ENCODE measurements around the gene DLGAP1.
"Not testable (repeated sequence)": the region's sequence is repeated elsewhere in the genome, so short reads cannot be mapped to it uniquely, and the experiment has no call there.

Gene DLGAP1

DNA sequence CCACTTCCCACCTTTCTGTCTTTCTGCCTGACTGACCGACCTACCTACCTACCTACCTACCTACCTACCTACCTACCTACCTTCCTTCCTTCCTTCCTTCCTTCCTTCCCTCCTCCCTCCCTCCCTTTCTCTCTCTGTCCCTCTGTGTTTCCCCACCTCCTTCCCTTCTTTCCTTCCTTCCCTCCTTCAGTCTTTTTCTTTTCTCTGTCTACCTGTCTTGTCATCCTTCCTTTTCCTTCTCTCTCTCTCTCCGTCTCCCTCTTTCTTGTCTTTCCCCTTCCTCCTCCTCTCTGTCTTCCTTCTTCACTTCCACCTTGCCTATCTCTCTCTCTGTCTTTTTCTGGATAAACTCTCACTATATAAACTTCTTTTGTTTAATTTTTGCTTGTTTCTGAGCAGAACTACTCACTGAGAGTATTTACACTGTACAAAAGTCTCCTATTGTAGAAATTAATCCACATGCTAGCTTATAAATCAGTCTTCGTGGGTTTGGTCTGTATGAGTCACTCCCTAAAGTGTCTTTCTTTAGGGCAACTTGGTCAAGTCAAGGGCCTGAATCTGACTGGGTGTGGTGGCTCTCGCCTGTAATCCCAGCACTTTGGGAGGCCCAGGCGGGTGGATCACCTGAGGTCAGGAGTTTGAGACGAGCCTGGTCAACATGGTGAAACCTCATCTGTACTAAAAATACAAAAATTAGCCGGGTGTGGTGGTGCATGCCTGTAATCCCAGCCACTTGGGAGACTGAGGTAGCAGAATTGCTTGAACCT, 871.8 kb downstream of the DLGAP1 start:
- H3K27ac ChIP-seq (ENCODE audit: low read length); H3K4me3 ChIP-seq (ENCODE audit: low read length); H3K9ac ChIP-seq (ENCODE audit: low read depth, low read length); H3K36me3 ChIP-seq (ENCODE audit: insufficient read depth, low read depth, low read length); H3K27me3 ChIP-seq (ENCODE audit: insufficient read depth, low read length); H3K9me3 ChIP-seq (ENCODE audit: insufficient read depth, low read depth, low read length); H3K4me1 ChIP-seq (ENCODE audit: insufficient read depth, low read length): not testable (repeated sequence)

DNA sequence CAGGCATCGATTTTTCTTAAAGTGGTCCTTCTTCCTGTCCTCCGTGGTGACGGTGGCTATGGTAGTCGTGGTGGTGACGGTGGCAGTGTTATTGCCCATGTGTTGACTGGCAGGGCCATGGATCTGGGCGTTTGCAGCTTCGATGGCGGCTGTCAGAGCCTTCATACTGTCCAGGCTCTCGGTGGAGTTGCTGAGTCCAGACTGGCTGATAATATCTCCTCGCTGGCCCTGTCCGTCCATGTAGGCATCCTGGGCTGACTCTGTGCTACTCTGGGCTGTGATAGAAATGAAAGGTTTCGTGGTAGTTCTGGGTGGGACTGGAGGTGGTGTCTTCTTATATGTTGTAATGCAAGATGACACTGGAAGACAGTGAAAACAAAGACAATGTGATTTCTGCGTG, 873.2 kb downstream of the DLGAP1 start:
- H3K27me3 ChIP-seq (ENCODE audit: insufficient read depth, low read length), result no peaks in the 10 kb centered on the region
- H3K9ac ChIP-seq (ENCODE audit: low read depth, low read length), result no peak overlapping the region
- no peaks in the 10 kb centered on the region for H3K36me3 ChIP-seq (ENCODE audit: insufficient read depth, low read depth, low read length)
- no peaks in the 10 kb centered on the region for H3K9me3 ChIP-seq (ENCODE audit: insufficient read depth, low read depth, low read length)
- peaks cover 5% of the 10 kb centered on the region; the same call in 1 of the 2 replicates for H3K4me1 ChIP-seq (ENCODE audit: insufficient read depth, low read length)
- no peak overlapping the region for H3K27ac ChIP-seq (ENCODE audit: low read length)
- no peak overlapping the region for H3K4me3 ChIP-seq (ENCODE audit: low read length)

DNA sequence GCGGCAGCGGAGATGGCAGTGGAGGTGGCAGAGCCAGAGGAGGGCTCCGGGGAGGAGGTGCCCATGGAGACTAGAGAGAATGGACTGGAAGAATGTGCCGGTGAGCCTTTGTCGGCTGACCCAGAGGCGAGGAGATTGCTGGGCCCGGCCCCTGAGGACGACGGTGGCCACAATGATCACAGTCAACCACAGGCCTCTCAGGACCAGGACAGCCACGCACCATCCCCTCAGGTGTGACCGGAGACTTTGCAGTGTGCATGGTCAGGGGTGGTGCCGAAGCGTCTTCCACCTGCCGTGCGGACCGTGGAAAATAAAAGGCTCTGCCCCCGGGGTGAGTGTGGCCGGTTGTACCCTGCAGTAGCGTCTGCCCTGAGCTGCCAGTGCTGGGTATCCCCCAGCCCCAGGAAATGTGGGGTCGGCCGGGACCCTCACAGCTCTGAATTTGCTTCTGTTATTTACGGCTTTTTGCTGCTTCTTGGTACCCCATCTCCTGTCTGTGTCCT, 874.5 kb downstream of the DLGAP1 start:
- H3K27ac ChIP-seq (ENCODE audit: low read length); H3K4me1 ChIP-seq (ENCODE audit: insufficient read depth, low read length); H3K36me3 ChIP-seq (ENCODE audit: insufficient read depth, low read depth, low read length); H3K4me3 ChIP-seq (ENCODE audit: low read length); H3K27me3 ChIP-seq (ENCODE audit: insufficient read depth, low read length); H3K9ac ChIP-seq (ENCODE audit: low read depth, low read length); H3K9me3 ChIP-seq (ENCODE audit: insufficient read depth, low read depth, low read length): not testable (repeated sequence)

DNA sequence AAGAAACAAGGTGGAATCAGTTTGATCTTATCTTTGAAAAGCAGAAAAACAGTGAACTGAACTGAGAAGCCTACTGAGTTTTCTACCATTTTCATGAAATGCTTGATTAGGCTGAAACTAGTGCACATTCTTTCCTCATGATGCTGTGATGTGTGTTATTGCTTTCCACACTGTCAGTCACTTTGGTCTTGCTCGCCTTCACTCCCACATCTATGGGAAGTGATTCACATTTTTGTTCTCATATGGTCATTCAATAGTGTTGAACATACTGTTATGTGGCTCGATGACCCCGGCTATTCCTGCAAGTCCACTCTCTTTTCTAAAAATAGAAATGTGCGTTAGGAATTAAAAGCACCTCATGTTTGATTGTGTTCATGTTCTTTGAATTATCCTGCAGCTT, 875.4 kb downstream of the DLGAP1 start:
- no peak overlapping the region for H3K4me3 ChIP-seq (ENCODE audit: low read length)
- H3K27ac ChIP-seq (ENCODE audit: low read length), result no peak overlapping the region

DNA sequence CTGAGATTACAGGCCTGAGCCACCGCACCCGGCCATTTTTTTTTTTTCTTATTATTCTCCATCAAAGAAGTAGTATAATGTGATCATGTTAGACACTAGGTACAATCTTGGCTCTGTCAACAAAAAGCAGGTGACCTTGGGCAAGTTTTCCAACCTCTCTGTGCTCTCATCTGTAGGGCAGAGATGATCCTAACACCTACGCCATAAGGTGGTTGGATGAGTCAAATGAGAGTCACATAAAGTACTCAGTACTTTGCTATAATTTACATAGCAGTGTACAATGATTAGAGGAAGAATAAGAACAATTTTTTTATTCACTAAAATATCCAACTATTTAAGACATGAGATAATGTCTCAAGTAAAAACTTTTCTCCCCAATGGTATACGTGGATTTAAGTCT, 876.5 kb downstream of the DLGAP1 start:
- Histone ChIP-seq H3K4me3 (ENCODE audit: low read length) (no peak overlapping the region), H3K9me3 (ENCODE audit: insufficient read depth, low read depth, low read length) (no peaks in the 10 kb centered on the region), H3K27me3 (ENCODE audit: insufficient read depth, low read length) (no peaks in the 10 kb centered on the region), H3K27ac (ENCODE audit: low read length) (no peak overlapping the region), H3K9ac (ENCODE audit: low read depth, low read length) (no peak overlapping the region), H3K36me3 (ENCODE audit: insufficient read depth, low read depth, low read length) (no peaks in the 10 kb centered on the region), H3K4me1 (ENCODE audit: insufficient read depth, low read length) (no peaks in the 10 kb centered on the region)

More for the DNA sequence above, 875.4 kb downstream of the DLGAP1 start:
- H3K9me3 ChIP-seq (ENCODE audit: insufficient read depth, low read depth, low read length), result no peaks in the 10 kb centered on the region
- no peaks in the 10 kb centered on the region for H3K27me3 ChIP-seq (ENCODE audit: insufficient read depth, low read length)
- no peaks in the 10 kb centered on the region for H3K36me3 ChIP-seq (ENCODE audit: insufficient read depth, low read depth, low read length)
- no peaks in the 10 kb centered on the region for H3K4me1 ChIP-seq (ENCODE audit: insufficient read depth, low read length)
- no peak overlapping the region for H3K9ac ChIP-seq (ENCODE audit: low read depth, low read length)

DNA sequence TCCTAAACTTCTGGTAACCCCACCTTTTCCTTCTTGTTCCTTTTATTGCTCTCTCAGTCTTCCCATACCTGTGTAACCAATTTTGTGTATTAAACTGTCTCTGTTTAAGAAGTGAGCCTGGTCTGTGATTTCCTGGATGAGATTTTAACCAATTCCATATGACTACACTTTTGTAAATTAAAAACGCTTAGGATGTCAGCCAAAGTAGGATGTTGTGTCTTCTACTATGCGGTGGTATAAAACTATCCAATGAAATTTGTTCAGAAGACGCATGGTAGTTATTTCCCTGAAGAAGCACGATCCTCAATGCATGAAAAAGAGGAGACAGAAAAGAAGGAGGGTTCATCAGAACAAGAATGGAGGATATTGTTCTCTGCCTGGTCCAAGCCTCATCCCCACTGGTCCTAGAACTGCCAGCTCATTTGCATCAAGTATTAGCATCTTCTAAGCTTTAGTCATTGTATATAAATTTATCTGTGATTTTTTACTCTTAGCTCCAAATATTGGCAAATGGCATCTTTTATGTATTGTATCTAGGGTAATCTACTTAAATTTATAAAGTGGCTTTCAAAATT, 877.7 kb downstream of the DLGAP1 start:
- no peak overlapping the region for H3K9ac ChIP-seq (ENCODE audit: low read depth, low read length)
- no peaks in the 10 kb centered on the region for H3K9me3 ChIP-seq (ENCODE audit: insufficient read depth, low read depth, low read length)
- no peaks in the 10 kb centered on the region for H3K36me3 ChIP-seq (ENCODE audit: insufficient read depth, low read depth, low read length)
- no peak overlapping the region for H3K27ac ChIP-seq (ENCODE audit: low read length)
- H3K27me3 ChIP-seq (ENCODE audit: insufficient read depth, low read length), result no peaks in the 10 kb centered on the region
- H3K4me1 ChIP-seq (ENCODE audit: insufficient read depth, low read length), result no peaks in the 10 kb centered on the region
- H3K4me3 ChIP-seq (ENCODE audit: low read length), result no peak overlapping the region

DNA sequence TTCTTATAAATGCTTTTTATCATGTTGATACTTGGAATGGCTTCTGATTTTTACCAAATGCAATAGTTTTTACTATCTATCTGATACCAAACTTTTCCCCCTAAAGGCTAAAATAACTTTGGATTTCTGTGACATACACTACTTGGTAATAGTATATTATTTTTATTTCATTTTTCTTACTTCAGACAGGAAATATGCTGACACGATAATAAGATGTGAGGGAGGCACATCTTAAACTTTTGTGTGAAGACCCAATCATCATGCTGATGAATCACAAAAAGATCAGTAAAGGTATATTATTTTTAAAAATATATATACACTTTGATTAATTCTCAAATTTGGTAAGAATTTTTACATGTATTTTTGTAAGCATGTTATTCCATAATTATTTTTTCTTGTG, 882.3 kb downstream of the DLGAP1 start:
- no peak overlapping the region for H3K4me3 ChIP-seq (ENCODE audit: low read length)
- H3K27ac ChIP-seq (ENCODE audit: low read length), result no peak overlapping the region
- no peaks in the 10 kb centered on the region for H3K9me3 ChIP-seq (ENCODE audit: insufficient read depth, low read depth, low read length)
- no peaks in the 10 kb centered on the region for H3K36me3 ChIP-seq (ENCODE audit: insufficient read depth, low read depth, low read length)
- H3K9ac ChIP-seq (ENCODE audit: low read depth, low read length), result no peak overlapping the region
- no peaks in the 10 kb centered on the region for H3K27me3 ChIP-seq (ENCODE audit: insufficient read depth, low read length)
- H3K4me1 ChIP-seq (ENCODE audit: insufficient read depth, low read length), result no peaks in the 10 kb centered on the region

DNA sequence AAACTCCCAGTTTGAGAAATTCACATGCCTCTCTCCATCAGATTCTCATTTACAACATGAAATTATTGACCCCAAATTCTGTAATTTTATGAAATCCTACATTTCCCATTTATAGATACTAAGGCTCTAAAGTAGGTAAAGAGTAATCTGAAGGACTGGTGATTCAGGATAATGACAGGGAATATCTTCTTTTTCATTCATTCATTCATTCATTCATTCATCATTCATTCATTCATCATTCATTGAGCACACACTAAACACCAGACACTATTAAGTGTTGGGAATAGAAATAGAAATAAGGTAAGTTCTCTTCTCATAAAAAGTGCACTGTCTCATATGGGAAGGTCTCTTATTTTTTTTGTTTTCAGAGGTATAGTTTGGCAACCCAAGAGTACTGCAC, 888.3 kb downstream of the DLGAP1 start:
- H3K4me1 ChIP-seq (ENCODE audit: insufficient read depth, low read length), result no peaks in the 10 kb centered on the region; the same call in 1 of the 2 replicates
- H3K27ac ChIP-seq (ENCODE audit: low read length), result no peak overlapping the region
- H3K4me3 ChIP-seq (ENCODE audit: low read length), result no peak overlapping the region
- no peaks in the 10 kb centered on the region for H3K36me3 ChIP-seq (ENCODE audit: insufficient read depth, low read depth, low read length)
- H3K9me3 ChIP-seq (ENCODE audit: insufficient read depth, low read depth, low read length), result no peaks in the 10 kb centered on the region
- no peak overlapping the region for H3K9ac ChIP-seq (ENCODE audit: low read depth, low read length)
- no peaks in the 10 kb centered on the region for H3K27me3 ChIP-seq (ENCODE audit: insufficient read depth, low read length)

DNA sequence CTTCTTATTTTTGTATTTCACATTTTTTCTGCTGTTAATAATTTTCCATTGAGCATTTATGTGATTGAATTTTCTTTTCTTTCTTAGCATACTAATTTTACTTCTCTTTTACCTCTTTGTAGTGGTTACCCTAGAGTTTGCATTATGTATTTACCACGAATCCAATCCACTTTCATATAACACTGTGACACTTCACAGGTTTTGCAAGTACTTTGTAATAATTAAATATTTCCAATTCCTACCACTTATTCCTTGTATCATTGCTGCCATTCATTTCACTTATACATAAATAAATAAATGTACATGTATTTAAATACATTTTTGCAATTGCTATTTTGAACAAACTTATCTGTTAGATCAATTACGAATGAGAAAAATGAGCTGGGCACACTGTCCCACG, 894.4 kb downstream of the DLGAP1 start:
- Histone ChIP-seq H3K27ac (ENCODE audit: low read length) (no peak overlapping the region), H3K36me3 (ENCODE audit: insufficient read depth, low read depth, low read length) (no peaks in the 10 kb centered on the region), H3K4me3 (ENCODE audit: low read length) (no peak overlapping the region), H3K9me3 (ENCODE audit: insufficient read depth, low read depth, low read length) (no peaks in the 10 kb centered on the region), H3K9ac (ENCODE audit: low read depth, low read length) (no peak overlapping the region), H3K27me3 (ENCODE audit: insufficient read depth, low read length) (no peaks in the 10 kb centered on the region), H3K4me1 (ENCODE audit: insufficient read depth, low read length) (peaks cover 9% of the 10 kb centered on the region; the same call in 1 of the 2 replicates)

DNA sequence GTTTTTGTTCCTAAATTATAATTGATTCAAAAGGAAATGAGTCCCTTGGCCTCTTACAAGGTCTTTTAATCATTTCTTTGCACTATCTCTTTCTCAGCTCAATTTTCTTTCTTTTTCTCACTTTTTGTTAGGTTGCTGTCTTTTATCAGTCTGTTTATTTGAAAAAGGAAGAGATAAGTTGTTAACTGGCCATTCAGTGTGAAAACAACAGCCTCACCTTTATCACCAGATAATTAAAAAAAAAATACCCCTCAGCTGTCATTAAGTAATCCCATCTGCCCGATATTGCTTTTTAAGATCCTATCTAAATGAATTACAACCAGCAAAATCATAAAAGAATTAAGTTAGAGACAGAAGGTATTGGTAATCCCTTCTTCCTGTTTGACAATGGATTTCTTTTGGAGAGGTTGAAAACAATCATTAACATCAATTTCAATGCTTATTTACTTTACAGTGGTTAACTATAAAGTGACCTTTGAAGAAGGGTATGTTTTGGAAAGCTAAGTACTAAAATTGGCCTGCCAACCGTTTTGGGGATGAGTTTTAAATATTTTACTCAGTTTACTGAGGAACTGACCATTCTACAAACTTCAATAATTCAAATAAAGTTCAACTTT, 900.2 kb downstream of the DLGAP1 start:
- Histone ChIP-seq H3K27me3 (ENCODE audit: insufficient read depth, low read length) (no peaks in the 10 kb centered on the region), H3K9ac (ENCODE audit: low read depth, low read length) (peak overlapping the region; percentile 2; the same call in 1 of the 2 replicates), H3K4me3 (ENCODE audit: low read length) (peak overlapping the region; percentile 40; the same call in 1 of the 2 replicates), H3K9me3 (ENCODE audit: insufficient read depth, low read depth, low read length) (no peaks in the 10 kb centered on the region), H3K36me3 (ENCODE audit: insufficient read depth, low read depth, low read length) (no peaks in the 10 kb centered on the region), H3K27ac (ENCODE audit: low read length) (no peak overlapping the region), H3K4me1 (ENCODE audit: insufficient read depth, low read length) (peaks cover 31% of the 10 kb centered on the region; the same call in 1 of the 2 replicates)

DNA sequence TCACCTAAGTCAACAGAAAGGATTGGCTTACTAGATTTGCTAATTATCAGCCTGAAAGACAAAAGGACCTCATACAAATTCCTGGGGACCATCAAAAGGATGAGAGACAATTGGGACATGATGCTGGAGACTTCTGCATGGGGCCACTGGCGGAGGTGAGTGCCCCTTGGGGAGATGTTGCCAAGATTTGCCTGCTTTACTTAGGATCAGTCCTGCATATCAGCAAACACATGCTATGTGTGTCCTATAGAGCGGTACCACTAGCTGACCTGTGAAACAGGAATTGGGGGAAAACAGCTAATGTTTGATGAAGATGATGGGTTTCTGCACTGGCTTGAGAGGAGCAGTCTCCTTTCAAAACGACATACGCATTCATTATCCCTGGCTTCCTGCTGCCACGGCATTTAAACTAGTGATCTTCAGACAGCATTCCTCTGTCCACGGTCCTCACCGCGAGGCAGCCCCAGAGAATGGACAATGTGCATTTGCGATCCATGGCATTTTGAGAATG, 901.0 kb downstream of the DLGAP1 start:
- H3K36me3 ChIP-seq (ENCODE audit: insufficient read depth, low read depth, low read length), result no peaks in the 10 kb centered on the region
- H3K4me3 ChIP-seq (ENCODE audit: low read length), result peak overlapping the region; percentile 40; the same call in 1 of the 2 replicates
- no peaks in the 10 kb centered on the region for H3K27me3 ChIP-seq (ENCODE audit: insufficient read depth, low read length)
- peak overlapping the region; percentile 2; the same call in 1 of the 2 replicates for H3K9ac ChIP-seq (ENCODE audit: low read depth, low read length)
- H3K27ac ChIP-seq (ENCODE audit: low read length), result no peak overlapping the region
- H3K9me3 ChIP-seq (ENCODE audit: insufficient read depth, low read depth, low read length), result no peaks in the 10 kb centered on the region
- H3K4me1 ChIP-seq (ENCODE audit: insufficient read depth, low read length), result peaks cover 31% of the 10 kb centered on the region; the same call in 1 of the 2 replicates
